ENCODE measurements around the gene LAMP2.
A peak's percentile ranks its signal among the peaks of the same experiment; 100 is the strongest.

DNA sequence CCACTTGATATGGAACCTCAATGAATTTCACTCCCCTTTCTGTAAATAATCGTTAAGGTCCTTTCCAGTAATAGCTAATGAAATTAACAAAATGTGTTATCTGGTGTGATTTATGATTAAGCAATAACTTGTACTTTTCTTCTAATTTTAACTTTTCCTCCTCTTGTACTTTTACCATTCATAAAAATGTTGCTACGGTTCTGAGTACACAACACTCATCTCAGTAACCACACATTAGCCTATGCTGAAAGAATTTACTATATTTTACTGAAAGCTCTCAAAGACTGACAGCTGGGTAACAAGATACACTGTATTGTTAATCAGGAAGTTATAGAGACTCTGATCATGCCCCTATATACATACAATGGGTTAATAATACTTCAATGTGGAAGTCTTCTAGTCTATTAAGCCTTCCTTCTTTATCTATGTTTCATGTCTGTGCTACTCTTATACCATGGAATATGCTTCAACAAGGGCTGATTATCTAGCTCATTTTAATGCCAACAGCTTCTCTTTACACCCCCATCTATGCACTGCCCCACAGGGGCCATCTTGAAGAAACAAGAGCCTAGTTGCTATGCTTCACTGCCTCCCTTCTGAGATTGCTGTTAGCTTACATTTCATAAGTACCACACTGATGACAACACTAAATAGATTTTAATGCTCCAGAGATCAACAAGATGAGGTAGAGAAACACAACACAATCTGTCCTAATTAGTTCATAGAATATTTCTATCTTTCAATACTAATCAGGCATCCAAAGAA, 39.1 kb downstream of the LAMP2 start:
- TF ChIP-seq ELF4 (IDR thresholded peaks at IDR 0.05) (no peak), FOXM1 (IDR thresholded peaks at IDR 0.05; ENCODE audit: borderline replicate concordance) (no peak), LEF1 (IDR thresholded peaks at IDR 0.05; ENCODE audit: borderline replicate concordance) (no peak), TARDBP (IDR thresholded peaks at IDR 0.05) (no peak), BHLHE40 (IDR thresholded peaks at IDR 0.05; ENCODE audit: borderline replicate concordance) (no peak), SP1 (IDR thresholded peaks at IDR 0.05) (no peak), L3MBTL2 (conservative IDR thresholded peaks at IDR 0.05) (no peak), SUZ12 (IDR thresholded peaks at IDR 0.05) (no peak), ARNT (IDR thresholded peaks at IDR 0.05) (no peak)
- TF ChIP-seq, protein P1, sequence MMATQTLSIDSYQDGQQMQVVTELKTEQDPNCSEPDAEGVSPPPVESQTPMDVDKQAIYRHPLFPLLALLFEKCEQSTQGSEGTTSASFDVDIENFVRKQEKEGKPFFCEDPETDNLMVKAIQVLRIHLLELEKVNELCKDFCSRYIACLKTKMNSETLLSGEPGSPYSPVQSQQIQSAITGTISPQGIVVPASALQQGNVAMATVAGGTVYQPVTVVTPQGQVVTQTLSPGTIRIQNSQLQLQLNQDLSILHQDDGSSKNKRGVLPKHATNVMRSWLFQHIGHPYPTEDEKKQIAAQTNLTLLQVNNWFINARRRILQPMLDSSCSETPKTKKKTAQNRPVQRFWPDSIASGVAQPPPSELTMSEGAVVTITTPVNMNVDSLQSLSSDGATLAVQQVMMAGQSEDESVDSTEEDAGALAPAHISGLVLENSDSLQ (IDR thresholded peaks at IDR 0.05), result peak; percentile 25
